K562 (cell line): ENCODE measurements around the gene MED15. TPM values are rescaled to one million over a fixed set of nuclear protein-coding genes. Genes with fewer than 3 reads are reported as not detected.

ENCODE experiments used
- ELF1 ChIP-seq: fragments of 200-800 bp; sonication (Bioruptor generic); IDR thresholded peaks from 2 replicates; pipeline ENCODE4 v1.6.1; 2016; ENCODE audit warnings: missing genetic modification characterization, missing compliant biosample characterization
- GABPB1 ChIP-seq: sonication (generic); formaldehyde crosslinking; IDR thresholded peaks from 2 replicates; pipeline ENCODE4 v1.8.0; 2022; ENCODE audit warnings: mild to moderate bottlenecking, missing genetic modification reagents
- PTRF ChIP-seq: fragments of 450-650 bp; IDR thresholded peaks from 2 replicates; pipeline ENCODE4 v1.6.1; 2016; ENCODE audit warnings: mild to moderate bottlenecking, missing genetic modification characterization, missing compliant biosample characterization
- YY1 ChIP-seq, 3 experiments: IDR thresholded peaks; 2 replicates each; pipeline ENCODE4 v1.6.1; 2011; ENCODE audit warnings: low read length in 2 of 3, mild to moderate bottlenecking in 2 of 3, moderate library complexity in 2 of 3, borderline replicate concordance in 1 of 3, control low read depth in 1 of 3, low read depth in 1 of 3; ENCODE audit not compliant: insufficient read depth in 3 of 3, insufficient replicate concordance in 2 of 3, control insufficient read depth in 1 of 3, insufficient read length in 1 of 3; ENCODE audit errors: extremely low read depth in 1 of 3
- ZNF3 ChIP-seq: fragments of 250-450 bp; sonication (Bioruptor Pico); IDR thresholded peaks from 2 replicates; pipeline ENCODE4 v1.5.0; 2021; ENCODE audit warnings: mild to moderate bottlenecking, moderate library complexity
- ZNF644 ChIP-seq: fragments of 200-800 bp; sonication (Bioruptor generic); IDR thresholded peaks from 2 replicates; pipeline ENCODE4 v1.6.1; 2016; ENCODE audit warnings: low read depth, missing genetic modification characterization, missing compliant biosample characterization
- ZNF766 ChIP-seq: fragments of 200-800 bp; sonication (Bioruptor generic); conservative IDR thresholded peaks from 2 replicates; pipeline ENCODE4 v1.6.1; 2016; ENCODE audit warnings: missing genetic modification characterization, missing compliant biosample characterization
- ZNF780A ChIP-seq: fragments of 250-450 bp; sonication (Bioruptor Pico); IDR thresholded peaks from 2 replicates; pipeline ENCODE4 v1.5.0; 2021; ENCODE audit warnings: mild to moderate bottlenecking
- polyA plus RNA-seq, 8 experiments: library from polyadenylated mRNA; depleted of rRNA in 4 of 8; stranded (reverse) in 5 of 8; unstranded in 3 of 8; fragments of >200 nt; fragmentation: Nextera tagmentation in 2 of 8; fragmentation: Illumina TruSeq in 1 of 8; extraction: Ambion mirVana in 2 of 8; extraction: Trizol in 1 of 8; gene quantifications; 2 replicates each; pipeline versions ENCODE4 v1.2.1 to v1.2.3, GENCODE V29; 2011 to 2014; ENCODE audit warnings: inconsistent platforms in 1 of 8, missing spikeins in 1 of 8
- total RNA-seq, 7 experiments: library from RNA; depleted of rRNA in 6 of 7; stranded (reverse); fragments of >200 nt in 6 of 7; fragmentation: Illumina TruSeq in 2 of 7; extraction: Trizol in 2 of 7; gene quantifications; 2 replicates each; pipeline versions ENCODE4 v1.2.1 to v1.2.3, GENCODE V29; 2011 to 2021; ENCODE audit warnings: low replicate concordance in 1 of 7
- TF ChIP-seq, protein P1 (sequence below), 2 experiments: fragments of 450-650 bp in 1 of 2; sonication (generic) in 1 of 2; formaldehyde crosslinking; conservative IDR thresholded peaks; 2 replicates each; pipeline versions ENCODE4 v1.4.0 to v1.8.1; 2020 to 2022; ENCODE audit warnings: mild to moderate bottlenecking in 1 of 2, missing genetic modification reagents in 1 of 2
- TF ChIP-seq, protein P2 (sequence below): sonication (generic); formaldehyde crosslinking; IDR thresholded peaks from 2 replicates; pipeline ENCODE4 v1.4.0; 2020; ENCODE audit warnings: mild to moderate bottlenecking, missing genetic modification reagents
- TF ChIP-seq, protein P3 (sequence below): fragments of 250-450 bp; sonication (Bioruptor Pico); IDR thresholded peaks from 2 replicates; pipeline ENCODE4 v1.8.0; 2021; ENCODE audit warnings: mild to moderate bottlenecking, moderate library complexity
- TF ChIP-seq, protein P4 (sequence below): fragments of 450-650 bp; IDR thresholded peaks from 2 replicates; pipeline ENCODE4 v1.6.1; 2016
- TF ChIP-seq, protein P5 (sequence below): fragments of 250-450 bp; sonication (Bioruptor Pico); IDR thresholded peaks from 2 replicates; pipeline ENCODE4 v1.4.0; 2020
- TF ChIP-seq, protein P6 (sequence below): sonication (generic); formaldehyde crosslinking; IDR thresholded peaks from 2 replicates; pipeline ENCODE4 v1.8.1; 2022; ENCODE audit warnings: missing genetic modification reagents

The MED15 gene
- total and polyA plus RNA-seq, 9 of the 15 experiments (the other 6 are each of a cell fraction or from before 2014, with no cell fraction given): 4.0 to 271 (median 60.1) TPM

DNA sequence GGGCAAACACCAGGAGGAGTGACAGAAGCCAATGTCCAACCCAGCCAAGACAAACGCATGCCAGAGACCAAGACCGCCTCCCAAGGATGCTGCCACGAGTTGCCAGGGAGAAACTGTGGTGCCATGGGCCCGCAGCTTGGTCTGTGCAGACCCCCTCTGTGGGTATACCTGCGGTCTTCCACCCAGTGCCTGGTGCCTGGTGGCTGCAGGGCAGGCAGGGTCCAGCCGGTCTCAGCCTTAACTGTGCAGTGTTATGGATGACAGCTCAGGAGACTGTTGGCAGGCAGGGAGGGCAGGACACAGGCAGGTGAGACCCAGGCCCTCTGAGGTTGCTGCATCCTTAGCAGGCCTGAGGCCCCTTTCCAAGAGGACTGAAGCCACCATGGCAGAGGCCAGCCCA, 97.9 kb downstream of the MED15 start (continued):
- TF ChIP-seq, protein P1, sequence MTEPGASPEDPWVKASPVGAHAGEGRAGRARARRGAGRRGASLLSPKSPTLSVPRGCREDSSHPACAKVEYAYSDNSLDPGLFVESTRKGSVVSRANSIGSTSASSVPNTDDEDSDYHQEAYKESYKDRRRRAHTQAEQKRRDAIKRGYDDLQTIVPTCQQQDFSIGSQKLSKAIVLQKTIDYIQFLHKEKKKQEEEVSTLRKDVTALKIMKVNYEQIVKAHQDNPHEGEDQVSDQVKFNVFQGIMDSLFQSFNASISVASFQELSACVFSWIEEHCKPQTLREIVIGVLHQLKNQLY (CRISPR knock-in tag; conservative IDR thresholded peaks at IDR 0.05): 0 out of 4 replicates have a peak, but pooled peaks of 1 of the 2 experiments have one; percentile 28
- no peak for TF ChIP-seq ELF1 (tag)
- TF ChIP-seq GABPB1 (CRISPR knock-in tag): no peak
- TF ChIP-seq ZNF3 (CRISPR knock-in tag): no peak
- TF ChIP-seq, protein P2, sequence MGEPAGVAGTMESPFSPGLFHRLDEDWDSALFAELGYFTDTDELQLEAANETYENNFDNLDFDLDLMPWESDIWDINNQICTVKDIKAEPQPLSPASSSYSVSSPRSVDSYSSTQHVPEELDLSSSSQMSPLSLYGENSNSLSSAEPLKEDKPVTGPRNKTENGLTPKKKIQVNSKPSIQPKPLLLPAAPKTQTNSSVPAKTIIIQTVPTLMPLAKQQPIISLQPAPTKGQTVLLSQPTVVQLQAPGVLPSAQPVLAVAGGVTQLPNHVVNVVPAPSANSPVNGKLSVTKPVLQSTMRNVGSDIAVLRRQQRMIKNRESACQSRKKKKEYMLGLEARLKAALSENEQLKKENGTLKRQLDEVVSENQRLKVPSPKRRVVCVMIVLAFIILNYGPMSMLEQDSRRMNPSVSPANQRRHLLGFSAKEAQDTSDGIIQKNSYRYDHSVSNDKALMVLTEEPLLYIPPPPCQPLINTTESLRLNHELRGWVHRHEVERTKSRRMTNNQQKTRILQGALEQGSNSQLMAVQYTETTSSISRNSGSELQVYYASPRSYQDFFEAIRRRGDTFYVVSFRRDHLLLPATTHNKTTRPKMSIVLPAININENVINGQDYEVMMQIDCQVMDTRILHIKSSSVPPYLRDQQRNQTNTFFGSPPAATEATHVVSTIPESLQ: no peak
- TF ChIP-seq, protein P3, sequence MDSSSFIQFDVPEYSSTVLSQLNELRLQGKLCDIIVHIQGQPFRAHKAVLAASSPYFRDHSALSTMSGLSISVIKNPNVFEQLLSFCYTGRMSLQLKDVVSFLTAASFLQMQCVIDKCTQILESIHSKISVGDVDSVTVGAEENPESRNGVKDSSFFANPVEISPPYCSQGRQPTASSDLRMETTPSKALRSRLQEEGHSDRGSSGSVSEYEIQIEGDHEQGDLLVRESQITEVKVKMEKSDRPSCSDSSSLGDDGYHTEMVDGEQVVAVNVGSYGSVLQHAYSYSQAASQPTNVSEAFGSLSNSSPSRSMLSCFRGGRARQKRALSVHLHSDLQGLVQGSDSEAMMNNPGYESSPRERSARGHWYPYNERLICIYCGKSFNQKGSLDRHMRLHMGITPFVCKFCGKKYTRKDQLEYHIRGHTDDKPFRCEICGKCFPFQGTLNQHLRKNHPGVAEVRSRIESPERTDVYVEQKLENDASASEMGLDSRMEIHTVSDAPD (CRISPR knock-in tag): no peak
- TF ChIP-seq ZNF644 (tag): no peak
- TF ChIP-seq ZNF766 (CRISPR knock-in tag): no peak
- TF ChIP-seq, protein P4, sequence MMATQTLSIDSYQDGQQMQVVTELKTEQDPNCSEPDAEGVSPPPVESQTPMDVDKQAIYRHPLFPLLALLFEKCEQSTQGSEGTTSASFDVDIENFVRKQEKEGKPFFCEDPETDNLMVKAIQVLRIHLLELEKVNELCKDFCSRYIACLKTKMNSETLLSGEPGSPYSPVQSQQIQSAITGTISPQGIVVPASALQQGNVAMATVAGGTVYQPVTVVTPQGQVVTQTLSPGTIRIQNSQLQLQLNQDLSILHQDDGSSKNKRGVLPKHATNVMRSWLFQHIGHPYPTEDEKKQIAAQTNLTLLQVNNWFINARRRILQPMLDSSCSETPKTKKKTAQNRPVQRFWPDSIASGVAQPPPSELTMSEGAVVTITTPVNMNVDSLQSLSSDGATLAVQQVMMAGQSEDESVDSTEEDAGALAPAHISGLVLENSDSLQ: no peak
- TF ChIP-seq, protein P5, sequence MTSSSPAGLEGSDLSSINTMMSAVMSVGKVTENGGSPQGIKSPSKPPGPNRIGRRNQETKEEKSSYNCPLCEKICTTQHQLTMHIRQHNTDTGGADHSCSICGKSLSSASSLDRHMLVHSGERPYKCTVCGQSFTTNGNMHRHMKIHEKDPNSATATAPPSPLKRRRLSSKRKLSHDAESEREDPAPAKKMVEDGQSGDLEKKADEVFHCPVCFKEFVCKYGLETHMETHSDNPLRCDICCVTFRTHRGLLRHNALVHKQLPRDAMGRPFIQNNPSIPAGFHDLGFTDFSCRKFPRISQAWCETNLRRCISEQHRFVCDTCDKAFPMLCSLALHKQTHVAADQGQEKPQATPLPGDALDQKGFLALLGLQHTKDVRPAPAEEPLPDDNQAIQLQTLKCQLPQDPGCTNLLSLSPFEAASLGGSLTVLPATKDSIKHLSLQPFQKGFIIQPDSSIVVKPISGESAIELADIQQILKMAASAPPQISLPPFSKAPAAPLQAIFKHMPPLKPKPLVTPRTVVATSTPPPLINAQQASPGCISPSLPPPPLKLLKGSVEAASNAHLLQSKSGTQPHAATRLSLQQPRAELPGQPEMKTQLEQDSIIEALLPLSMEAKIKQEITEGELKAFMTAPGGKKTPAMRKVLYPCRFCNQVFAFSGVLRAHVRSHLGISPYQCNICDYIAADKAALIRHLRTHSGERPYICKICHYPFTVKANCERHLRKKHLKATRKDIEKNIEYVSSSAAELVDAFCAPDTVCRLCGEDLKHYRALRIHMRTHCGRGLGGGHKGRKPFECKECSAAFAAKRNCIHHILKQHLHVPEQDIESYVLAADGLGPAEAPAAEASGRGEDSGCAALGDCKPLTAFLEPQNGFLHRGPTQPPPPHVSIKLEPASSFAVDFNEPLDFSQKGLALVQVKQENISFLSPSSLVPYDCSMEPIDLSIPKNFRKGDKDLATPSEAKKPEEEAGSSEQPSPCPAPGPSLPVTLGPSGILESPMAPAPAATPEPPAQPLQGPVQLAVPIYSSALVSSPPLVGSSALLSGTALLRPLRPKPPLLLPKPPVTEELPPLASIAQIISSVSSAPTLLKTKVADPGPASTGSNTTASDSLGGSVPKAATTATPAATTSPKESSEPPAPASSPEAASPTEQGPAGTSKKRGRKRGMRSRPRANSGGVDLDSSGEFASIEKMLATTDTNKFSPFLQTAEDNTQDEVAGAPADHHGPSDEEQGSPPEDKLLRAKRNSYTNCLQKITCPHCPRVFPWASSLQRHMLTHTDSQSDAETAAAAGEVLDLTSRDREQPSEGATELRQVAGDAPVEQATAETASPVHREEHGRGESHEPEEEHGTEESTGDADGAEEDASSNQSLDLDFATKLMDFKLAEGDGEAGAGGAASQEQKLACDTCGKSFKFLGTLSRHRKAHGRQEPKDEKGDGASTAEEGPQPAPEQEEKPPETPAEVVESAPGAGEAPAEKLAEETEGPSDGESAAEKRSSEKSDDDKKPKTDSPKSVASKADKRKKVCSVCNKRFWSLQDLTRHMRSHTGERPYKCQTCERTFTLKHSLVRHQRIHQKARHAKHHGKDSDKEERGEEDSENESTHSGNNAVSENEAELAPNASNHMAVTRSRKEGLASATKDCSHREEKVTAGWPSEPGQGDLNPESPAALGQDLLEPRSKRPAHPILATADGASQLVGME (CRISPR knock-in tag): no peak
- no peak for TF ChIP-seq PTRF
- no peak for TF ChIP-seq ZNF780A (CRISPR knock-in tag)
- TF ChIP-seq, protein P6, sequence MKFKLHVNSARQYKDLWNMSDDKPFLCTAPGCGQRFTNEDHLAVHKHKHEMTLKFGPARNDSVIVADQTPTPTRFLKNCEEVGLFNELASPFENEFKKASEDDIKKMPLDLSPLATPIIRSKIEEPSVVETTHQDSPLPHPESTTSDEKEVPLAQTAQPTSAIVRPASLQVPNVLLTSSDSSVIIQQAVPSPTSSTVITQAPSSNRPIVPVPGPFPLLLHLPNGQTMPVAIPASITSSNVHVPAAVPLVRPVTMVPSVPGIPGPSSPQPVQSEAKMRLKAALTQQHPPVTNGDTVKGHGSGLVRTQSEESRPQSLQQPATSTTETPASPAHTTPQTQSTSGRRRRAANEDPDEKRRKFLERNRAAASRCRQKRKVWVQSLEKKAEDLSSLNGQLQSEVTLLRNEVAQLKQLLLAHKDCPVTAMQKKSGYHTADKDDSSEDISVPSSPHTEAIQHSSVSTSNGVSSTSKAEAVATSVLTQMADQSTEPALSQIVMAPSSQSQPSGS (CRISPR knock-in tag): peak; percentile 80
- peak in 1 of 3 experiments; percentile 17 for TF ChIP-seq YY1 (IDR thresholded peaks at IDR 0.05; ENCODE audit: borderline replicate concordance in 1 of 3, control insufficient read depth in 1 of 3, extremely low read depth in 1 of 3, insufficient read depth in 3 of 3, insufficient read length in 1 of 3, insufficient replicate concordance in 2 of 3, low read depth in 1 of 3, low read length in 2 of 3)
